NCI-H82 treated with DMSO at 0.1 percent for 48 hours (cell line): Measurements from ENCODE around the gene TRAIP.
"Not testable (repeated sequence)": the region's sequence is repeated elsewhere in the genome, so short reads cannot be mapped to it uniquely, and the experiment has no call there.

Source experiments
- DNase-seq: peaks from one replicate; lab custom pipeline; 2025; ENCODE audit not compliant: unreplicated experiment; lab: John Stamatoyannopoulos, UW

Gene TRAIP

DNA sequence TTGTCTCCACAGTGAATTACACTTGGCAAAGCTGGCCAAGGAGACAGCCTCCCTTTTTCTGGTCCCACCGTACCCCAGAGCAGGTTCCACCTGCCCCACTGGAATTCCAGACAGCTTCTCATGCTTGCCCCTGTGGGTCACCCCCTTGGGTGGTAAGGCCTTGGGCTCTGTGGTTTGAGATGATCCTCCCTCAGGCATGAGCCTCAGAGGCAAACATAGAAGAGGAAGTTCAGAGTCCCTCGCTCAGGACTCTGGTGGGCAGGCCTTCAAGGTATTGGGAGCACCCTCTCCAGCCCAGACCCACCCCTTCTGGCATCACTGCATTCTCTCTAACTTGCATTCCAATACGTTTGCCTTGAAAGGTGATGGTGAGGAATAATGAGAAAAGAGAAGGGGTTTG lies 25.0 kb downstream of the TRAIP start:
- no peak for DNase-seq

DNA sequence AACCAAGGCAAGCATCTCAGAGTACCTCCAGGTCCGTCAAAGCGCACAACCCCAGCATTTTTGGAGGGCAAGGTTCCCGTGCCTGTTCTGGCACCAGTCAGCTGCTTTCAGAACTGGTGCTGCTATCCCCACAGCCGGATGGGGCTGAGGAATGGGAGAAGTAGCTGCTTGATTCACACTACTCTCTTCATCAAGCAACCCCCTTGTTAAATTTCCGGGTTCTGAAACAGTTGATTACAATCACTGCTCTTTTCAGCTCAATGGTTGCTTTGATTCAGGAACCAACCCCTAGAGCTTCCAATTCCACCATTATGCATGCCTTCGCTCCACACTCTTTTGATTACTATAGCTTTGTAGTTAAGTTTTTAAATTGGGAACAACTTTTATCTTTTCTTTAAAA lies 30.3 kb downstream of the TRAIP start:
- no peak for DNase-seq

DNA sequence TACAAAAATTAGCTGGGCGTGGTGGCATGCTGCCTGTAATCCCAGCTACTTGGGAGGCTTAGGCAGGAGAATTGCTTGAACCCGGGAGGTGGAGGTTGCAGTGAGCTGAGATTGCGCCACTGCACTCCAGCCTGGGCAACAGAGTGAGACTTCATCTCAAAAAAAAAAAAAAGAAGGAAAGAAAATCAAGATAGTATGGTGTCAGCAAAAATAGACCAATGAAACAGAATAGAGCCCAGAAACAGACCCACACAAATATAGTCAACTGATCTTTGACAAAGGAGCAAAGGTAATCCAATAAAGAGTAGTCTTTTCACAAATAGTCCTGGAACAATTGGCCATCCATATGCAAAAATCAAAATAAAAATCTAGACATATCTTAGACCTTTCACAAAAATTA lies 33.2 kb downstream of the TRAIP start:
- not testable (repeated sequence) for DNase-seq

DNA sequence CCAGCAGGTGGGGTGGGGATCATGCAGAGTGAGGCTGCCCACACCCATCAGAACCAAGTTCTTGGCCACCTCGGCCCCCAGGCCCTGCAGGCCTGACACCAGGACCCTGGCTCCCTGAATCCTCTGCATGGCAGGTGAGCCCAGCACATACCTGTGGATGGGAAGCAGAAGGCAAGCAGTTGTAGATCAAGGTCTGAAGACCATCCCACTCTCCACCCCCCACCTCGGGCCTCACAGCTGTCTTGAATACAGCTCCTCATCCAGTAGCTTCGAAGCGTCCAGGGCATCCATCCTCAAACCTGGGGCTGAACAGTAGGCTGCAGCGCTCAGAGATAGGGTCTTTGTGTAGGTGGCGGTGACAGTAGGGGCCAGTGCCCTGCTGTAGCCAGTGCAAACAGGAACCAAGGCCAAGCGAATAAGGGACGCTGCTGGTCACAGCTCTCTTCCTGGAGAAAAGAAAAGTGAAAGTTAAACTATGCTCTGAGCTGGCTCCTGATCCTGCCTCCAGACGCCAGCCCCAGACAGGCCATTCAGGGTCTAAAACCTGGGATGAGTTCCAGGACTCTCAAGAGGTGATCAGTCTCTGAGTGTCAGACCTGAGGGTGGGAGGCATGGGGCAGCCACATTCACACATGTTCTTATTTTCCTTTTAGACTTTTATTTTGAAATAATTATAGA lies 42.7 kb downstream of the TRAIP start, which contains the start of gene UBA7:
TSS of gene UBA7 (minus strand) at position 457 of the 678 bp plus-strand sequence. CDS start at position 291, 166 bp downstream.
- no peak for DNase-seq

DNA sequence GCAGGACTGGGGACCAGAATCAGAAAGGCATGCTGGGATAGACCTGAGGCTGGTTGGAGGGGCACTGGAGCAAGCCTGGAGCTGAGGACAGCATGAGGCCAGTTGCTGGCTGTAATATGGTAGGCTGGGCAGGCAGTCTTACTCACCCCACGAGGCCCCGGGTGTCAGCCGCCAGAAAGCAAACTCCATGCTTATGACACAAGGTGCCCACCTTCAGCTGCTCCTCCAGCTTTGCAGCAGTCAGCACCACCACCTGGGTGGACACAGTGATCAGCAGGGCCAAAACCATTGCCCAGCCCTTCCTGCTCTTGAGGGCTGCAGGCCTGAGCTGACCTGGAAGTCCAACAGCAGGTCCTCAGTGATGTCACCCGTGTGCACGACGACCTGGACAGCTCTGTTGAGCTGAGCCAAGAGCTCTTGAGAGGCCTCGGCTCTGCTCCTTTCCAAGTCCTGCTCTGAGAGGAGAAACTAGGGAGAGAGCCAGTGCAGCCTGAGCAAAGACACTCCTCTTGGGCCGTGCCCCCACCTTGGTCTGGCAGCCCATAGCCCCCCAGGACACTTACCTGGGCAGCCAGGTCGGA lies 43.4 kb downstream of the TRAIP start:
- DNase-seq = no peak

DNA sequence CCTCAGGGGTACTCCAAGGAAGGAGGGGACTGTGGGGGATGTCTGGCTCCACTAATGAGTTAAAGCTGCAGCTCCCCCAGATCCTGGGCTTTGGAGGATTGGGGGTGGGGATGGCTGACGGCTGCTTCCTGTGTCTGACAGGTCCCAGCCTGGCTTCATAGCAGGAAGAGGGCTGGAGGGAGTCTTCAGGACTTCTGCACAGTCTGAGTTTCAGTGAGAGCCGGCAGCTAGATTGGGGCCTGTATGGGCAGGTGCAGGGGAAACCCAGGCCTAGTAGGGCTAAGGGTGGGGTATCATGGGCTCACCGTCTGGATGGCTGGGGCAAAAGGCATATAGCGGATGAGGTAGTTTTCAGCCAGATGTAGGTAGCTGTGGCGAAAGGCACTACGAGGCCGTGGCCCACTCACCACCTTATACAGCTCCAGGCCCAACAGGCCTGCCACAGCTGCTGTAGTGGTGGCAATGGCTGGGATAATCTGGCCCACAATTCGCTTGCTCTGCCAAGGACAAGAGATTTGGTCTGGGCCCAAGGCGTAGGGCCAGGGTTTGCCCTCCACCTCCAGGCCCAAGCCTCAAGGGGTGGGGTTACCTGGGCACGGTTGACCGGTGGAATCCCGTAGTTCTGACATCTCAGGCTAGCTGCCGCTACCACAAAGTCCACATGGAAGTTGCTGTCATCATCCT lies 48.8 kb downstream of the TRAIP start:
- DNase-seq = no peak

DNA sequence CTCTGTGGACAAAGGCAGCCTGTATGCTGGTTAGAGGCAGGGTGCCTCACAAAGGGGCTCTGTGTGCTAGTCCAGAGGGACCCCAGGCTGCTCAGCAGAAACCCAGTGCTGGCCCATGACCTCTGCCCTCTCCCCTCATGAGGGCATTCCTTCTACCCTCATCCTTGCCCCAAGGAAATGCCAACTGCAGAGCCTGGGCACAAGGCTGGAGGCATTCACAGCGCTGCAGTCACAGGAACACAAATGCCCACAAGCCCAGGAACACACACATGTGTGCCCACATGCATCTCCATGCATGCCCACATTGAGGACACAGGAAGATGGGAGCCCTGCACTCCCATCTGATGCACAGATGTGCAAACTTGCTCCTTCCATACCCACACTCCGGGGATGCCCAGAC lies 49.5 kb downstream of the TRAIP start:
- DNase-seq = no peak

DNA sequence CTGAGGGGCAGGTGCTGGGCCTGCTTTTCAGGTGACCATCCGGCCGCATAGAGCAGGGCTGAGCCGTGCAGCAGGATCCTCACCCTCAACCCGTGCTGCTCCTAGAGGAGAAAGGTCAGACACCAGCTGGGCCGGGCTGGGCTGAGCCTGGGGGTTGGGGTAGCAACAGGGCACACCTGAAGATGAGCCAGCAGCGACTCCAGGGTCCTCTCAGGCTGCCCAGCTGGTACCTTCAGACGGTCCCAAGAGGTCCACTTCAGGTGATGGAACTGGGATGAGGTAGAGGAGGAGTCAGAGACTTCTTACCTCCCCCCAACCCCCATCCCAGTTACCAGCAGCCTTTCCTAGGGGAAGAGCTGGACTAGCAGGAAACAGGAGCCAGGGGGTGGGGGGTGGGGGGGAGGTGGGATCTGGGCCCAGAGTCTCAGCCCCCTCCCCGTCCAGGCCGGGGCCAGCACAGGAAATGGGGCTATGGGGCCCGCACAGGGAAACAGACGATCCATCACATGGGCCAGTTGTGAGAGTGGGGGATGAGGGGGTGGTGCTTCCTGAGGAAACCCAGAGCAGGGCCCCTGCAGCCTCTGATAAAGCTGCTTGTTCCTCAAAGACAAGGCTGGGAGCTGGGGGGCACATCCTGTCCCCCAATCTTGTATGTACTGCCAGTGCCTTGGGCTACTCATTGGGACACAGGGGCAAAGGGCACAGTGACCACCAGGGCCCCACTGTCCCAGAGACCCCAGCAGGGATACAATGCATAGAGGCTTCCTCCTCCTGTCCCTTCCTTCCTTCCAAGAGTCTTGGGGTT lies 50.3 kb downstream of the TRAIP start:
- no peak for DNase-seq

DNA sequence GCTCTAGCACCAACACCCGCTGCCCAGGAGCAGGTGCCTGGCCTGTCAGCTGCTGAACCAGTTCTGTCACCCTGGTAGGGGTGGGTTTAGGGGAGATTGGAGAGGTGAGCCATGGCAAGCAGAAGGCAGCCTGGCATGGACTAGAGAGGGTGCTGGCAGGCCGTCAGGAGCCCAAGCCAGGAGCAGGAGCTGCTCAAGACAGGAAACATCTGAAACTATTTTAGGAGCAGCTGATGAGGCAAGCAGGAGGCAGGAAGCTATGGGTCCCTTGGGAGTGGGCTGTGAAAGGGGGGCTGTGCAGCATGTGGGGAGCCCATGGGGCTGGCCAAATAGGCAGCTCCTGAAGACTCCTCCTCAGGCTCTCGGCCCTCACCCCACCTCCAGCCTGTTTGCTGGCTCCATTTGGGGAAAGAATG lies 51.0 kb downstream of the TRAIP start:
- DNase-seq = no peak

DNA sequence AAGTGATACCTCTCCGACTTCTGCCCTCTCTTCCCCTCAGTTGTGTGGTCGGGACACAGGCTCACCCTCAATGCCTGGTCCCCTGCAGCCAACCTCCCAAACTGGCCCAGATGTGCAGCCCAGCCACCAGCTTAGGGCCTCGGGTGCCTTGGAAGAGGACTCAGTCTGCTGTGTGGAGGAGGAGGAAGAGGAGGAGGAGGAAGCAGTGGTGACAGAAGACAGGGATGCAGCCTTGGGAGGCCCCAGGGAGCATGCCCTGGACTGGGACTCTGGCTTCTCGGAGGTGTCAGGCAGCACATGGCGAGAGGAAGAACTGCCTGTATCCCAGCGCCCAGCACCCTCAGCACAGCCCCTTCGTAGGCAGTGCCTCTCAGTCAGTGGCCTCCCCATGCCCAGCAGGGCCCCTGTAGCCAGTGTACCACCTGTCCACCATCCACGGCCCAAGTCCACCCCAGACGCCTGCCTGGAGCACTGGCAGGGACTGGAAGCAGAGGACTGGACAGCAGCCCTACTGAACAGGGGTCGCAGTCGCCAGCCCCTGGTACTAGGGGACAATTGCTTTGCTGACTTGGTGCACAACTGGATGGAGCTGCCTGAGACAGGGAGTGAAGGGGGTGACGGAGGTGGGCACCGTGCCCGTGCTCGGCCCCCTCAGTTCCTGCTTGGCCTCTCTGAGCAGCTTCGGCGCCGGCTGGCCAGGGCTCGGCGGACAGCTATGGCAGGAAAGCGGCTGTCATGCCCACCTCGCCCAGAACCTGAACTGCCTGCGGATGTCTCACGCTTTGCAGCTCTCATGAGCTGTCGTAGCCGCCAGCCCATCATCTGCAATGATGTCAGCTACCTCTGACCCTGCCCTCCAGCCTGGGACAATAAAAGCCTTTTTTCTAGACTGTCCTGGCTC lies 52.0 kb downstream of the TRAIP start:
- no peak for DNase-seq

DNA sequence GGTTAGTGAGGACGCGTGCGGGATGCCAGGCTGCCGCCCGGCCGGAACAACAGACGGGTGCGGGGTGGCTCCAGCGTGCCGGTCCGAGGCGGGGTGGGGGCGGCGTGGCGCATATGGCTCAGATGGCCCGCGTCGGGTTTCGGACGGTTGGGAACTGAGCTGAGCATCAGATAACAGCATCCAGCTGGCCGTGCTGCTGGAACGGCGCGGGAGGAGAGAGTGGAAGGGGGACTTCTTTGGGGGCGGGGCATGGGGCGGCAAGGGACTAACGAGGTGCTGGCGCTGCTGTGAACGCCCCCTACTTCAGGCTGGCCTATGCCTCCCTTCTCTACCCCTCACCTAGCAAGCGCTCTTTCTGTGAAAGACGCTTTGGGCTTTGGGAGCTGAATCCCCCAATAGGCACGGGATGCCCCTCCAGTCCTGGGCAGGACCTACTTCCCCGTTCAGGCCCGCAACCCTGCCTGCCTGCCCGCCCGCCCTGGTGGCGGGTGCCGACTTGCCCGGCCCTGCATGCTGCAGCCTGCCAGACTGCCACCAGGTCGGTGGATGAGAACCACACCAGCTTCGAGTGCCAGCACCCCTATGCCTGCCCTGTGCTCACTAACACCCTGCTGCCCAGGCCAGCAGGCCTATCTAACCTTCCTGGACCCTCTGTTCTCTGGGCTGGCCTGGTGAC lies 52.8 kb downstream of the TRAIP start:
- DNase-seq = no peak

DNA sequence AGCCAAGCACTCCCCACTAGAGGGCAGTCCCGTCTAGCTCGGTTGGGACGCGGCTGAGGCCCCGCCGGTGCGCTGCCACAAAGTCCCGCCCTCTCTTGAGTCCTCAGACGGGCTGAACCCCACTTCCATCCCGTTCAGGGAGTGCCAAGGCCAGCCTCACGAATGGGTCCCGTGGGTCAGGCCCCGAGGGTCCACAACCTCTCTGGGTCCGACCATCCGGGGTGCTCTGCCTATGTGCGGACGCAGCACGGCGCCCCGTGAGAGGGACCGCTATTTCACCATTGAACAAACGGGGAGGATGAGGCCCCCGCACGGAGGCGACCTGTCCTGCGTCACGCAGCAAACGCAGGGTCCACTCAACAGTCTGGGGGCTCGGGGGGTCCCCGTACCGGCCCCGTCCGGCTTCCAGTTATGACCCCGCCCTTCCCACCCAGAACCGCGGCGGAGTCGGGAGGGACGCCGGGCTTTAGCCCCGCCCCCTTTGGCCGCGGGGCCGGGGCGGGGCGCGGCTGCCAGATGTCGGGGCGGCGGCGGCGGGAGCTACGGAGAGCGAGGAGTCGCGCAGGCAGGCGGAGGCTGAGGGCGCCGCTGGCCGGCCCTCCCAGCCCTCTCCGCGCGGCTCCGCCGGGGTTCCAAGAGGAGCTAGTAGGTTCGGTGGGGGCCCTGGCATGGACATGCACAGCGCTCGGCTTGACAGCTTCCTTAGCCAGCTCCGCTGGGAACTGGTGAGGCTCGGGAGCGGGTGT lies 53.5 kb downstream of the TRAIP start, which contains the start of gene INKA1:
TSS of gene INKA1 (plus strand) at position 543 of the 746 bp plus-strand sequence. CDS start at position 675, 132 bp downstream.
- peak; percentile 58 for DNase-seq

DNA sequence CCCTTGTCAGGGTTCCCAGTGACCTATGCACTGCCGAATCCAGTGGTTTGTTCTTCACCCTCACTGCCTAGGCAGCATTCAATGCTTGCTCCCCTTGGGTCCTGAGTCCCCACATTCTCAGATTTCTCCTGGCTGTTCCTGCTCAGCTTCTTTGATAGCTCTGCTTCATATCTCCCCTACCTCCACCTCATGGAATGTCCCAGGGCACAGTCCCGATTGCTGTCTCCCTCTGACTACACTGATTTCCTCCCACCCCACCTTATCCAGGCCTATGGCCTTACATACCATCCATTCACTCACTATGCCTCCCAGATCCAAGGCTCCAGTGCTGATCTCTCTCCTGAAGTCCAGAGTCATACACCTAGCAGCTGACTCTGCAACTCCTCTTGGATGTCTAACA lies 55.2 kb downstream of the TRAIP start:
- no peak for DNase-seq

DNA sequence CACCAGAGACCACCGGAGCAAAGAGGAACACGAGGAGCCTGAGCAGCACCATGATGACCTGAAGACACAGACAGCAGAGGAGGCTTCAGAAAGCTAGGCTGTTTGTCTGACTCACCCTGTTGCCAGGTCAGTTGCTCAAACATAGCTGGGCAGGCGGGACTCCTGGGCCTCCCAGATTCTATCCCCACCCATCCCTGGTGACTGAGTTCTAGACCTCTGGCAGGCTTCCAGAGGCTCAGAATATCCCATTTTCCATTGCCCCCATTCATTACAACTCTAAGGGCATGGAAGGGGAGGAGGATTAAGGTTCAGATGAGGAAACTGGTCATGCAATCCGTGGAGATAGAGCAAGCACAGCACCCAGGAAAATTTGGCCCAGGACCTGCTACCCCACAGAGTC lies 56.6 kb downstream of the TRAIP start, which contains the start of gene CDHR4:
TSS of gene CDHR4 (minus strand) at position 113 of the 400 bp plus-strand sequence. CDS start at position 52, 61 bp downstream.
- no peak for DNase-seq

DNA sequence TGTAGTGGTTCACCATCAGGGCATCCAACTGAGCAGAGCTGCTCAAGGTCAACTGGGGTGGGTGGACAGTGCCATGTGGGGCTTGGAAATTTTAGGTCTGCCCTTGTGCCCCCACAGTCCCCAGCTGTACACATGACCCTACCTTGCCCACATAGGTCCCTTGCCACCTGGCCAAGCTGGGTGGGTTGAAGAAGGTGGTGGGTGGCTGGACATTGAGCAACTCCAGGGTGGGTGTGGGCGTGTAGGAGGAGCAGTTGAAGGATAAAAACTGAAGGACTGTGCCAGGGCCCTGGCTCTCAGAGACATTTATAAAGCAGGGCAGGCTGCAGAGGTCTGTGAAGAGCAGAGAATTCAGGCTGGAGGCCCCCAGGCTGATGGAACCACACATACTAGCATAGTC lies 57.3 kb downstream of the TRAIP start:
- DNase-seq = no peak

DNA sequence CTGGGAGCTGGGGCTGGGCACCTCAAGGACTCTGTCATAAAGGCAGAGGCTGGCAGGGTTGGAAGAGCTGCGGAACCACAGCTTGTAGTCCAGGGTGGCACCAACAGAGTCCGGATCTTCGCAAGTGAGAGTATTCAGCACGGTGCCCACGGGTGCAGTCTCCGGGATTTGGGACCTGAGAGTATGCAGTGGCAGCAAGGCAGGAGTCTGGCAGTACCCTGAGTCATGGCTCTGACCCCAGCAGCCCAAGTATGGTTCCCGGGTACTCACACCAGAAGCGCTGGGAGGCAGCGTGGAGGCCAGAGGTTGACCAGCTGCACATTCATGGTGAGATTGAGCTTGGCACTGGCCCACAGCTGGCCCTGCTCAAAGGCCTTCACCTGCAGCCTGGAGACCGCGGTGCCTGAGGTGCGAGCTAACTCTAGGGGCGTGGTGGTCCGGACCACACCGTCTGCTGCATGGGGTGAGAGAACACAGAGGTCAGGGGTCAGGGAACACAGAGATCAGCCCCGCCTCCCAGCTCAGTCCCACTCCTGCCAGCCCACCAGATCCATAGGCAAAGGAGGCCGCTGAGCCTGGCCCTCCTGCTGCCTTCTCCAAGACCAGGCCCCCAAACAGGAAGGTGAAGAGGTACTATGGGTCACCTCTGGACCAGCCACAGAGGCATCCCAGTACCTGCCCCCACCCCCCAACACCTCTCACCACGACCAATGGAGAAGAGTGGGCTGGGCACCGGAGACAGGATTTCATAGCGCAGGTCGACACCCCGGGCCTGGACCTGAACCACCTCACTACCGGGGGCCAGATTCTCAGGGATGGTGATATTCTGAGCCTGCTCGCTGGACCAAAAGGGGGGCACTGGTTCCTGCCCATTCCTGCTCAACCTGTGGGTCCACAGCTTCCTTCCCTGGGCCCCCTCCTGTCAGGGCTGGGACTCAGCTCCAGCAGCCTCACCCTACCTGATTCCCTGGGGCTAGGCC lies 61.1 kb downstream of the TRAIP start:
- no peak for DNase-seq

DNA sequence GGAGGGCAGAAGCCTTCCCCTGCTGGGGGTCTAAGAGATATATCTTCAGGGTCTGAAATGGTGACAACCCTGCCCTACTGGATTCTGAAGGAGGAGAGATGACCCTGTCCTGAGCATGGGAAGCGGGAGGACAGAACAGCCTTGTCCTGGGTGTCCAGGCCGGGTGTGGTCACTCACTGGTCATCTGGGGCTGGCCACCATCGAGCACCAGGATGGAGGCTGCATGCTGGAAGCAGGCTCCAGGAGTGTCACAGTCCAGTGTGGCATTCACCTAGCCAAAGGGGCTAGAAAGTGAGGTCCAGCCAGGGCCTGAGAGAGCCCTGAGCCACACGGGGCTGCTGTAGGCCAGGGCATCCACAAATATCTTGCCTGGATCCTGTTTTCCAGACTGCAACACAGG lies 61.9 kb downstream of the TRAIP start:
- no peak for DNase-seq
